HG02852 (cell line): ENCODE results near the gene ROS1.
"Not testable (repeated sequence)": the region's sequence is repeated elsewhere in the genome, so short reads cannot be mapped to it uniquely, and the experiment has no call there.

Source experiments
- ATAC-seq: cut with Tn5 transposase; IDR thresholded peaks from one replicate; pipeline ENCODE4 v1.9.1; 2021; ENCODE audit warnings: mild to moderate bottlenecking, moderate library complexity; ENCODE audit not compliant: unreplicated experiment

Gene ROS1

GRCh38 chr6:117425431-117426153 is at the start of gene ROS1:
Gene ROS1 (minus strand): TSS chr6:117425942. CDS start chr6:117425656, 286 bp downstream.
- no peak for ATAC-seq

- no peak for ATAC-seq
Measured at GRCh38 chr6:117473401-117473800, 47.7 kb upstream of the ROS1 start.

- no peak for ATAC-seq
Measured at GRCh38 chr6:117472667-117473066, 46.9 kb upstream of the ROS1 start.

- no peak for ATAC-seq
Measured at GRCh38 chr6:117469791-117470190, 44.0 kb upstream of the ROS1 start.

GRCh38 chr6:117469356-117469755 is 43.6 kb upstream of the ROS1 start:
- no peak for ATAC-seq

GRCh38 chr6:117468527-117468926 is 42.8 kb upstream of the ROS1 start:
- ATAC-seq, result not testable (repeated sequence)

GRCh38 chr6:117467876-117468275 is 42.1 kb upstream of the ROS1 start:
- no peak for ATAC-seq

GRCh38 chr6:117465691-117466090 is 39.9 kb upstream of the ROS1 start:
- no peak for ATAC-seq

- ATAC-seq, result peak; percentile 3
Measured at GRCh38 chr6:117464700-117465099, 39.0 kb upstream of the ROS1 start.

GRCh38 chr6:117463762-117464665 is 38.3 kb upstream of the ROS1 start:
- peak; percentile 78 for ATAC-seq

- no peak for ATAC-seq
Measured at GRCh38 chr6:117459204-117459944, 33.6 kb upstream of the ROS1 start.

- ATAC-seq, result no peak
Measured at GRCh38 chr6:117456998-117457397, 31.3 kb upstream of the ROS1 start.

- no peak for ATAC-seq
Measured at GRCh38 chr6:117456250-117456649, 30.5 kb upstream of the ROS1 start.

GRCh38 chr6:117451671-117452070 is 25.9 kb upstream of the ROS1 start:
- ATAC-seq, result no peak

GRCh38 chr6:117449549-117450439 is 24.1 kb upstream of the ROS1 start:
- ATAC-seq, result no peak

GRCh38 chr6:117448732-117449485 is 23.2 kb upstream of the ROS1 start:
- no peak for ATAC-seq

- ATAC-seq, result no peak
Measured at GRCh38 chr6:117448011-117448410, 22.3 kb upstream of the ROS1 start.

- no peak for ATAC-seq
Measured at GRCh38 chr6:117446861-117447260, 21.1 kb upstream of the ROS1 start.

GRCh38 chr6:117444600-117444999 is 18.9 kb upstream of the ROS1 start:
- no peak for ATAC-seq

GRCh38 chr6:117442313-117442712 is 16.6 kb upstream of the ROS1 start:
- ATAC-seq, result not testable (repeated sequence)
